Sigmoid colon (tissue), 4 donors: ENCODE results near the gene SORBS1.

Source experiments
- POLR2A ChIP-seq, 2 donors: fragments of 450-650 bp; IDR thresholded peaks; one replicate each; pipeline ENCODE4 v1.6.1; 2016; ENCODE audit warnings: antibody characterized with exemption in 2 of 2, mild to moderate bottlenecking in 2 of 2, moderate library complexity in 2 of 2
- POLR2AphosphoS5 ChIP-seq, 4 donors: sonication (generic); formaldehyde crosslinking; IDR thresholded peaks; one replicate each; pipeline ENCODE4 v1.6.1; 2017; ENCODE audit warnings: antibody characterized with exemption in 4 of 4
- TF ChIP-seq, protein P1 (sequence below), 4 experiments: fragments of 450-650 bp in 3 of 4; fragments of 200-600 bp in 1 of 4; IDR thresholded peaks; one replicate each; pipeline ENCODE4 v1.5.1; 2016 to 2019; ENCODE audit warnings: antibody characterized with exemption in 4 of 4, mild to moderate bottlenecking in 3 of 4, moderate library complexity in 2 of 4

DNA sequence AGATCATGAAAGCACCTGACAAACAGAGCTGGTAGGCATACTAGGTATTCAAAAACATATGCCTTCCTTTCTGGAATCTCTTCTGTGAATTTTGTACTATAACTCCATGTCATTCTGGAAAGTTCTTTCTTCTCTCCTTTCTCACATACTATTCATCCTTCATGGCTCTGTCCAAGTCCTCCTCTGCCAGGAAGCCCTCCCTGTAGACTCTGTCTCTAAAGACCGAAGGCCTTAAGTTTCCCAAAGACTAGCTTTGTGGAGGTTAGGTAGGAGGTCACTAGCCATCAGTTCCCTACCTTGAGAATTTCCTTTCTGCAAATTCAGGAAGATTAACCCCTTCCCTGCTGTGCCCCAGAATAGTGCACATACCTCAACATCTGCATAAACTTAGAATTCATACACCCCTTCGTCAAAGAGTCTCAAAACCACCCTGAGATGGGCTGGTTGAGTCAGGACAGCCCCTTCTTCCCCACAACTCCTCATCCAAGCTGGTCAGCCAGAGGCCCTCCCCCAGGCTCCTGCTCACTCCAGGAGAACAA lies 20.6 kb downstream of the SORBS1 start:
- TF ChIP-seq, protein P1, sequence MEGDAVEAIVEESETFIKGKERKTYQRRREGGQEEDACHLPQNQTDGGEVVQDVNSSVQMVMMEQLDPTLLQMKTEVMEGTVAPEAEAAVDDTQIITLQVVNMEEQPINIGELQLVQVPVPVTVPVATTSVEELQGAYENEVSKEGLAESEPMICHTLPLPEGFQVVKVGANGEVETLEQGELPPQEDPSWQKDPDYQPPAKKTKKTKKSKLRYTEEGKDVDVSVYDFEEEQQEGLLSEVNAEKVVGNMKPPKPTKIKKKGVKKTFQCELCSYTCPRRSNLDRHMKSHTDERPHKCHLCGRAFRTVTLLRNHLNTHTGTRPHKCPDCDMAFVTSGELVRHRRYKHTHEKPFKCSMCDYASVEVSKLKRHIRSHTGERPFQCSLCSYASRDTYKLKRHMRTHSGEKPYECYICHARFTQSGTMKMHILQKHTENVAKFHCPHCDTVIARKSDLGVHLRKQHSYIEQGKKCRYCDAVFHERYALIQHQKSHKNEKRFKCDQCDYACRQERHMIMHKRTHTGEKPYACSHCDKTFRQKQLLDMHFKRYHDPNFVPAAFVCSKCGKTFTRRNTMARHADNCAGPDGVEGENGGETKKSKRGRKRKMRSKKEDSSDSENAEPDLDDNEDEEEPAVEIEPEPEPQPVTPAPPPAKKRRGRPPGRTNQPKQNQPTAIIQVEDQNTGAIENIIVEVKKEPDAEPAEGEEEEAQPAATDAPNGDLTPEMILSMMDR (IDR thresholded peaks at IDR 0.05), result no peak
- TF ChIP-seq POLR2AphosphoS5 (IDR thresholded peaks at IDR 0.05) (no peak), POLR2A (IDR thresholded peaks at IDR 0.05) (no peak)
